Cardiac fibroblast (primary cell): ENCODE measurements around the gene ATP6V1F.

Experiments
- DNase-seq, 2 donors: peaks; one replicate each; pipeline versions ENCODE4 v3.0.0 to v3.0.0-alpha.2; 2010; ENCODE audit warnings: low read depth in 2 of 2
- H3K4me3 ChIP-seq, 2 donors: replicated peaks in 1 of 2; 1 replicate in 1 of 2; 2 replicates in 1 of 2; pipeline ENCODE4 v1.5.1; 2011; ENCODE audit warnings: low read depth in 2 of 2, low read length in 2 of 2, mild to moderate bottlenecking in 2 of 2, moderate library complexity in 1 of 2
- CTCF ChIP-seq: IDR thresholded peaks from one replicate; pipeline ENCODE4 v1.5.1; 2011; ENCODE audit warnings: low read depth, mild to moderate bottlenecking, low read length, inconsistent platforms

Gene ATP6V1F

GRCh38 chr7:128906001-128906765 is 43.5 kb downstream of the ATP6V1F start:
- no peak overlapping the region for H3K4me3 ChIP-seq
- TF ChIP-seq CTCF: no peak
- no peak for DNase-seq

GRCh38 chr7:128906766-128907559 is 44.3 kb downstream of the ATP6V1F start:
- H3K4me3 ChIP-seq: no peak overlapping the region
- no peak for TF ChIP-seq CTCF
- DNase-seq: no peak

- H3K4me3 ChIP-seq: peak overlapping the region in 1 of 2 donors; percentile 42
- DNase-seq: no peak
- no peak for TF ChIP-seq CTCF
These were observed 46.3 kb downstream of the ATP6V1F start for GRCh38 chr7:128908750-128909624.

- TF ChIP-seq CTCF: no peak
- DNase-seq: peak; percentile 23 to 68
These were observed 47.2 kb downstream of the ATP6V1F start for GRCh38 chr7:128909625-128910568.

GRCh38 chr7:128910569-128910945 is 47.9 kb downstream of the ATP6V1F start, which contains the start of gene KCP:
Gene KCP (minus strand): TSS chr7:128910709. CDS start chr7:128910676, 33 bp downstream.
- TF ChIP-seq CTCF: no peak
- no peak for DNase-seq
- peak within 1 kb of the TSS; percentile 18 to 42 for H3K4me3 ChIP-seq

More at GRCh38 chr7:128909625-128910568, 47.2 kb downstream of the ATP6V1F start:
- peak overlapping the region; percentile 18 to 42 for H3K4me3 ChIP-seq
